KBM-7 (cell line): ENCODE results near the gene ARIH2.
A peak's percentile ranks its signal among the peaks of the same experiment; 100 is the strongest.

Experiments
- DNase-seq: peaks from one replicate; pipeline ENCODE4 v3.0.0-alpha.2; 2015
- in situ Hi-C: fragments of 300-500 bp; cut with MboI; formaldehyde crosslinking; loops from 2 replicates; pipeline ENCODE4 v1.14.3; 2020; ENCODE audit warnings: low sequenced_read_pairs, low pct_unique_long_range_greater_than_20kb, mixed read lengths

The ARIH2 gene

DNA sequence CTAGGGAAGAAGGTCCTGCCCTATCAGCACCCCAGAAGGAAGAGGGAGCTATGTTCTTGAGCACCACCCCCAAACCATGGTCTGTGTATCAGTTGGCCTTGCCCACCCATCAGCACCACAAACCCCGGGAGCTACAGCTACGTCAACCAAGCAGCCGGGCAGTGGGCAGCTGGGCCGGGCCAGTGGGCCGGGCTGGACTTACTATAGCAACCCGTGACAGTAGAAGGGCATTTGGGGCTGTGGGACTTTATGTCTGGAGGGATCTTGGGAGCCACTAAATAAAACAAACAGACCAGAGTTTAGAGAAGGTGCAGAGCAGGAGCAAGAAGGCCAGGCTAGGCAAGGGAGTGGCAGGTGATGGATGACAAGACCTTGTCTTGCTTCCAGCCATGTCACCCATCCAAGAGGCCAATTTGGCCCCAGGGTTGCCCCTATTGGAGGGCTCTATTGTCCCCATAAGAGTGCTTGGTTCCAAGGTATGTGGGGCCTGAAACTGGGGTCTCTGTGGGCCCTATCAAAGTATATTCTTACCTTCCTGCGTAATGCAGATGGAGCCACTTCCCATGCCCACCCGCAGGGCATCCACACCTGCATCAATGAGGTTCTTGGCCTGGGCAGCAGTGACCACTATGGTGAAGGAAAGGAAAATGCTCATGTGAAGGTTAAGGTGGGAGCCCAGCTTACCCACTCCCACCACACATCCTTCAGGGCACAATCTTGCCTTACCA is 107.3 kb downstream of the ARIH2 start:
- in situ Hi-C loops, result no loop called here
- no peak for DNase-seq

GRCh38 chr3:49026536-49026935 is 107.9 kb downstream of the ARIH2 start:
- no peak for DNase-seq
- in situ Hi-C loops, result no loop called here

DNA sequence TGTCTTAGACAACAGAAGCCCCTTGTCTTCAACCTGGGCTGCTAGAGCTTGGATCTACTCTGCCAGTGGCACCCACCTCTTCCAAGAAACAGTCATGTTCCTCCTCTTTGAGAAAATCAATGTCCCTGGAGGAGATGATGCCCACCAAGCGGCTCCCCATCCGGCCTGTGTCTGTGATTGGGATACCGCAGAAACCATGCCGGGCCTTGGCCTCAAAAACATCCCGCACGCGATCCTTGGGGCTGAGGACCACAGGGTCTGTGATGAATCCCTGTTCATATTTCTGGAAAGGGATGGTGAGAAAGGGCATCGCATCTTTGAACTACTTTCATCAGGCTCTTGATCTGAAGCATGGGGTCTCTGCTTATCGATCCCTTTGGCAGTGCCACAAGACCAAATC is 109.0 kb downstream of the ARIH2 start:
- in situ Hi-C loops, result no loop called here
- no peak for DNase-seq

GRCh38 chr3:49028298-49028672 is 109.6 kb downstream of the ARIH2 start:
- in situ Hi-C loops, result no loop called here
- no peak for DNase-seq

- DNase-seq, result peak; percentile 94
- in situ Hi-C loops, result no loop called here
Measured at GRCh38 chr3:49028673-49029562, 110.3 kb downstream of the ARIH2 start, which contains the start of gene IMPDH2. IMPDH2 (minus strand) TSS chr3:49029398; CDS start chr3:49029350, 48 bp downstream.

GRCh38 chr3:49029563-49029884 is 110.9 kb downstream of the ARIH2 start:
- in situ Hi-C loops, result no loop called here
- no peak for DNase-seq

GRCh38 chr3:49030321-49030720 is 111.7 kb downstream of the ARIH2 start:
- in situ Hi-C loops, result no loop called here
- DNase-seq, result no peak

DNA sequence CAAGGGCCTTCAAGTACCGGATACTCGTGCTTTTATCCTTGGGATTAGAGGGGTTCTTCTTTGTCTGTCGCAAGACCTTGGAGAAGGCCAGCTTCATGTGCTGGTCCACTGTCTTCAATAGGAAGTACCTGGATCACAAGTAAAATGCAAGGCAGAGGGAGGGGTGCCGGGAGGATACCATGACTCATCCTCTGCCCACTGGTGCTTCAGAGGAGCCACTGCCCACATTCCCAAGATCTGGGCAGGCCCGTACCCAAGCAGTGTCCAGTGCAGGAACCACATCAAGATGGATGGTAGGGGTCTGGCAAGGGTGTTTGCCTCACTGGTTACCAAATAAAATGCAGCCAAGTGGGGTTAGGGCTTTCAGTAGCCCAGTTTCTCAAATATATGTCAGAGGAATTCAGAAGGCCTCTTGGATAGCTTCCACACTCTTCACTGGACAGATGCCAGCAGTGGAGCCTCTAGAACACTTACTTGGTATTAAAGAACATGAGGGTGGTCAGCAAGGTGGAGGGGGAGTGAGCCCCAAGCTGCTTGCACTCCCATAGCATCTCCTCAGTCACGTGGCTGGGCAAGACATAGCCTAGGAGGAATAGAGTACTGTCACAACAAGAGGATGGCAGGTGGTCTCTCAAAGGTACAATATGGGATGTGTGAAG is 114.1 kb downstream of the ARIH2 start:
- in situ Hi-C loops, result no loop called here
- DNase-seq, result no peak

- in situ Hi-C loops, result no loop called here
- no peak for DNase-seq
Measured at GRCh38 chr3:49034650-49035049, 116.0 kb downstream of the ARIH2 start.

DNA sequence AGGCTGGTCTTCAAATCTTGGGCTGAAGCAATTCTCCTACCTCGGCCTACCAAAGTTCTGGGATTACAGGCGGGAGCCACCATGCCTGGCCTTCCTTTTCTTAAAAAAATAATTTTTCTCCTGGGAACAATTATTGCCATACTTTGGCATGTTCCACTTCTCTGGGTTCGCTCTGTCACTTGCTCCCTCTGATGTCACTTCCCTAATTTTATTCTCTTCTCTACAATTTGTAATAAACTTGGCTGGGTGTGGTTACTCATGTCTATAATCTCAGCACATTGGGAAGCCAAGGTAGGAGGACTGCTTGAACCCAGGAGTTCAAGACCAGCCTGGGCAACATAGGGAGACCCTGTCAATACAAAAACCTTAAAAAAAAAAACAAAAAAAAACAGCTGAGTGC is 116.6 kb downstream of the ARIH2 start:
- in situ Hi-C loops, result no loop called here
- DNase-seq, result no peak
